Measurements from ENCODE around the gene DHRS7B.
"Not testable (repeated sequence)": the region's sequence is repeated elsewhere in the genome, so short reads cannot be mapped to it uniquely, and the experiment has no call there.

The DHRS7B gene

GRCh38 chr17:21185061-21185460 is 58.3 kb downstream of the DHRS7B start:
- DNase-seq: no peak

- DNase-seq: no peak
These were observed 59.8 kb downstream of the DHRS7B start for GRCh38 chr17:21186399-21187187.

- DNase-seq: no peak
These were observed 62.6 kb downstream of the DHRS7B start for GRCh38 chr17:21189361-21189760.

GRCh38 chr17:21190078-21190477 is 63.3 kb downstream of the DHRS7B start:
- DNase-seq: no peak

GRCh38 chr17:21191698-21192097 is 64.9 kb downstream of the DHRS7B start:
- DNase-seq: no peak

GRCh38 chr17:21192414-21192813 is 65.7 kb downstream of the DHRS7B start:
- not testable (repeated sequence) for DNase-seq

- DNase-seq: no peak
These were observed 66.3 kb downstream of the DHRS7B start for GRCh38 chr17:21193031-21193430.

- no peak for DNase-seq
These were observed 67.5 kb downstream of the DHRS7B start for GRCh38 chr17:21194226-21194625.

GRCh38 chr17:21194703-21195102 is 67.9 kb downstream of the DHRS7B start:
- no peak for DNase-seq

- DNase-seq: no peak
These were observed 69.4 kb downstream of the DHRS7B start for GRCh38 chr17:21196126-21196525.

- DNase-seq: no peak
These were observed 71.6 kb downstream of the DHRS7B start for GRCh38 chr17:21198411-21198810.

- no peak for DNase-seq
These were observed 72.5 kb downstream of the DHRS7B start for GRCh38 chr17:21199311-21199710.

- no peak for DNase-seq
These were observed 73.1 kb downstream of the DHRS7B start for GRCh38 chr17:21199856-21200255.

GRCh38 chr17:21200590-21201297 is 74.0 kb downstream of the DHRS7B start:
- DNase-seq: no peak

GRCh38 chr17:21201298-21201595 is 74.5 kb downstream of the DHRS7B start:
- DNase-seq: no peak

- DNase-seq: no peak
These were observed 75.1 kb downstream of the DHRS7B start for GRCh38 chr17:21201874-21202273.

- DNase-seq: no peak
These were observed 75.7 kb downstream of the DHRS7B start for GRCh38 chr17:21202512-21202911.

GRCh38 chr17:21204935-21205334 is 78.2 kb downstream of the DHRS7B start:
- DNase-seq: no peak

GRCh38 chr17:21208352-21208751 is 81.6 kb downstream of the DHRS7B start:
- no peak for DNase-seq

- DNase-seq: no peak
These were observed 82.9 kb downstream of the DHRS7B start for GRCh38 chr17:21209511-21210175.

GRCh38 chr17:21210411-21211076 is 83.8 kb downstream of the DHRS7B start:
- DNase-seq: no peak

GRCh38 chr17:21211825-21212479 is 85.2 kb downstream of the DHRS7B start:
- DNase-seq: no peak

Measured in activated CD4-positive, alpha-beta T cell treated with anti-CD3 and anti-CD28 coated beads, Interleukin-2, amount 50 U/mL, for 1 hour (primary cell).